ENCODE results near the gene TMEM236. TPM values are rescaled to one million over a fixed set of nuclear protein-coding genes. Genes with fewer than 3 reads are reported as not detected.
"Not testable (repeated sequence)": the region's sequence is repeated elsewhere in the genome, so short reads cannot be mapped to it uniquely, and the experiment has no call there.

TMEM236 gene
- total RNA-seq, 1 donor from 2014 or later: 0.07 TPM

DNA sequence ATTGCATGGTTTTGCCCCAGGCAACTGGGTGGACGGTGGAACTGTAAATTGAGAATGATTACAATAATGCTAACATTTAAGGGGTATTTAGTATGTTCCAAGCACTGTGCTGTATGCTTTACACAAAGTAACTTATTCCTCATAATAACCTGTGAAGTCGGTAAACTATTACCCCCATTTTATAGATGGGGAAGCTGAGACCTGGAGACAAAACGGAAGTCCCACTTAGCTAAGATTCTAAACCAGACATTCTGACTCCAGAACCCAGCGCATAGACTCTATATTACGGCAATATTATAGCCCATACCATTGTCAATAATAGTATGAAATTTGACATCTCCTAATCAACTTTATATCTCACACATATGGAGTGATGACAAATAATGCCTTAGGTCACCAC lies 39.9 kb upstream of the TMEM236 start:
- Mint-ChIP-seq H3K9me3 (ENCODE audit: low read depth) (no peaks in the 10 kb centered on the region), H3K4me3 (ENCODE audit: unreplicated experiment) (no peak overlapping the region), H3K36me3 (ENCODE audit: low read depth) (peaks cover 36% of the 10 kb centered on the region), H3K27me3 (ENCODE audit: low read depth) (no peaks in the 10 kb centered on the region), H3K27ac (ENCODE audit: unreplicated experiment) (no peak overlapping the region), H3K4me1 (ENCODE audit: low read depth) (no peaks in the 10 kb centered on the region)
- DNase-seq (ENCODE audit: low spot score): no peak
- TF ChIP-seq, protein P1, sequence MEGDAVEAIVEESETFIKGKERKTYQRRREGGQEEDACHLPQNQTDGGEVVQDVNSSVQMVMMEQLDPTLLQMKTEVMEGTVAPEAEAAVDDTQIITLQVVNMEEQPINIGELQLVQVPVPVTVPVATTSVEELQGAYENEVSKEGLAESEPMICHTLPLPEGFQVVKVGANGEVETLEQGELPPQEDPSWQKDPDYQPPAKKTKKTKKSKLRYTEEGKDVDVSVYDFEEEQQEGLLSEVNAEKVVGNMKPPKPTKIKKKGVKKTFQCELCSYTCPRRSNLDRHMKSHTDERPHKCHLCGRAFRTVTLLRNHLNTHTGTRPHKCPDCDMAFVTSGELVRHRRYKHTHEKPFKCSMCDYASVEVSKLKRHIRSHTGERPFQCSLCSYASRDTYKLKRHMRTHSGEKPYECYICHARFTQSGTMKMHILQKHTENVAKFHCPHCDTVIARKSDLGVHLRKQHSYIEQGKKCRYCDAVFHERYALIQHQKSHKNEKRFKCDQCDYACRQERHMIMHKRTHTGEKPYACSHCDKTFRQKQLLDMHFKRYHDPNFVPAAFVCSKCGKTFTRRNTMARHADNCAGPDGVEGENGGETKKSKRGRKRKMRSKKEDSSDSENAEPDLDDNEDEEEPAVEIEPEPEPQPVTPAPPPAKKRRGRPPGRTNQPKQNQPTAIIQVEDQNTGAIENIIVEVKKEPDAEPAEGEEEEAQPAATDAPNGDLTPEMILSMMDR (IDR thresholded peaks at IDR 0.05): no peak

GRCh38 chr10:17712717-17713471 lies 39.1 kb upstream of the TMEM236 start:
- peaks cover 38% of the 10 kb centered on the region for H3K36me3 Mint-ChIP-seq (ENCODE audit: low read depth)
- no peaks in the 10 kb centered on the region for H3K4me1 Mint-ChIP-seq (ENCODE audit: low read depth)
- peak overlapping the region; percentile 64 for H3K4me3 Mint-ChIP-seq (ENCODE audit: unreplicated experiment)

GRCh38 chr10:17713758-17714157 lies 38.2 kb upstream of the TMEM236 start:
- Mint-ChIP-seq H3K9me3 (ENCODE audit: low read depth) (peaks cover 3% of the 10 kb centered on the region), H3K4me3 (ENCODE audit: unreplicated experiment) (no peak overlapping the region), H3K27ac (ENCODE audit: unreplicated experiment) (no peak overlapping the region), H3K4me1 (ENCODE audit: low read depth) (no peaks in the 10 kb centered on the region), H3K27me3 (ENCODE audit: low read depth) (no peaks in the 10 kb centered on the region), H3K36me3 (ENCODE audit: low read depth) (peaks cover 43% of the 10 kb centered on the region)
- DNase-seq (ENCODE audit: low spot score): no peak
- TF ChIP-seq, protein P1 (IDR thresholded peaks at IDR 0.05): no peak

More at GRCh38 chr10:17712717-17713471, 39.1 kb upstream of the TMEM236 start:
- peaks cover 3% of the 10 kb centered on the region for H3K9me3 Mint-ChIP-seq (ENCODE audit: low read depth)
- TF ChIP-seq, protein P1 (IDR thresholded peaks at IDR 0.05): no peak
- peak overlapping the region; percentile 32 for H3K27ac Mint-ChIP-seq (ENCODE audit: unreplicated experiment)
- no peaks in the 10 kb centered on the region for H3K27me3 Mint-ChIP-seq (ENCODE audit: low read depth)
- DNase-seq (ENCODE audit: low spot score): no peak

GRCh38 chr10:17716161-17716560 lies 35.8 kb upstream of the TMEM236 start:
- Mint-ChIP-seq H3K4me3 (ENCODE audit: unreplicated experiment) (no peak overlapping the region), H3K27me3 (ENCODE audit: low read depth) (no peaks in the 10 kb centered on the region), H3K9me3 (ENCODE audit: low read depth) (peaks cover 8% of the 10 kb centered on the region), H3K4me1 (ENCODE audit: low read depth) (no peaks in the 10 kb centered on the region), H3K27ac (ENCODE audit: unreplicated experiment) (no peak overlapping the region), H3K36me3 (ENCODE audit: low read depth) (peaks cover 45% of the 10 kb centered on the region)
- TF ChIP-seq, protein P1 (IDR thresholded peaks at IDR 0.05): no peak
- DNase-seq (ENCODE audit: low spot score): no peak

DNA sequence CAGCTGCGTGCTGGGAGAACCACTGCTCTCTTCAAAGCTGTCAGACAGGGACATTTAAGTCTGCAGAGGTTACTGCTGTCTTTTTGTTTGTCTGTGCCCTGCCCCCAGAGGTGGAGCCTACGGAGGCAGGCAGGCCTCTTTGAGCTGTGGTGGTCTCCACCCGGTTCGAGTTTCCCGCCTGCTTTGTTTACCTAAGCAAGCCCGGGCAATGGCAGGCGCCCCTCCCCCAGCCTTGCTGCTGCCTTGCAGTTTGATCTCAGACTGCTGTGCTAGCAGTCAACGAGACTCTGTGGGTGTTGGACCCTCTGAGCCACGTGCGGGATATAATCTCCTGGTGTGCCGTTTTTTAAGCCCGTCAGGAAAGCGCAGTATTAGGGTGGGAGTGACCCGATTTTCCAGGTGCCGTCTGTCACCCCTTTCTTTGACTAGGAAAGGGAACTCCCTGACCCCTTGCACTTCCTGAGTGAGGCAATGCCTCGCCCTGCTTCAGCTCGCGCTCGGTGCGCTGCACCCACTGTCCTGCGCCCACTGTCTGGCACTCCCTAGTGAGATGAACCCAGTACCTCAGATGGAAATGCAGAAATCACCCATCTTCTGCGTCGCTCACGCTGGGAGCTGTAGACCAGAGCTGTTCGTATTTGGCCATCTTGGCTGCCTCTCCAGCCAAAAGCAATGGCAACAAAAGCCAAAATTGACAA lies 29.5 kb upstream of the TMEM236 start:
- H3K36me3 Mint-ChIP-seq (ENCODE audit: low read depth): peaks cover 26% of the 10 kb centered on the region
- not testable (repeated sequence) for DNase-seq (ENCODE audit: low spot score); H3K27ac Mint-ChIP-seq (ENCODE audit: unreplicated experiment); H3K4me1 Mint-ChIP-seq (ENCODE audit: low read depth); H3K4me3 Mint-ChIP-seq (ENCODE audit: unreplicated experiment); H3K27me3 Mint-ChIP-seq (ENCODE audit: low read depth); H3K9me3 Mint-ChIP-seq (ENCODE audit: low read depth)

Data from chondrocyte (in vitro differentiated cells).